GM13977 (cell line): ENCODE results near the gene SERPINB2.

Experiments
- DNase-seq: peaks from one replicate; pipeline ENCODE4 v3.0.0; 2012; ENCODE audit warnings: low spot score
- in situ Hi-C: fragments of 300-500 bp; cut with MboI; formaldehyde crosslinking; loops from one replicate; pipeline ENCODE4 v1.12.0; 2022; ENCODE audit warnings: low sequenced_read_pairs, low pct_unique_long_range_greater_than_20kb, mixed read lengths, inconsistent platforms; ENCODE audit not compliant: unreplicated experiment
- TF ChIP-seq, protein P1 (sequence below): IDR thresholded peaks from 2 replicates; pipeline ENCODE4 v1.5.1; 2012; ENCODE audit warnings: mild to moderate bottlenecking, control low read depth; ENCODE audit not compliant: insufficient read depth; ENCODE audit errors: extremely low read depth, missing control alignments

SERPINB2 gene

GRCh38 chr18:63858456-63858855 is 29.0 kb upstream of the SERPINB2 start:
- TF ChIP-seq, protein P1, sequence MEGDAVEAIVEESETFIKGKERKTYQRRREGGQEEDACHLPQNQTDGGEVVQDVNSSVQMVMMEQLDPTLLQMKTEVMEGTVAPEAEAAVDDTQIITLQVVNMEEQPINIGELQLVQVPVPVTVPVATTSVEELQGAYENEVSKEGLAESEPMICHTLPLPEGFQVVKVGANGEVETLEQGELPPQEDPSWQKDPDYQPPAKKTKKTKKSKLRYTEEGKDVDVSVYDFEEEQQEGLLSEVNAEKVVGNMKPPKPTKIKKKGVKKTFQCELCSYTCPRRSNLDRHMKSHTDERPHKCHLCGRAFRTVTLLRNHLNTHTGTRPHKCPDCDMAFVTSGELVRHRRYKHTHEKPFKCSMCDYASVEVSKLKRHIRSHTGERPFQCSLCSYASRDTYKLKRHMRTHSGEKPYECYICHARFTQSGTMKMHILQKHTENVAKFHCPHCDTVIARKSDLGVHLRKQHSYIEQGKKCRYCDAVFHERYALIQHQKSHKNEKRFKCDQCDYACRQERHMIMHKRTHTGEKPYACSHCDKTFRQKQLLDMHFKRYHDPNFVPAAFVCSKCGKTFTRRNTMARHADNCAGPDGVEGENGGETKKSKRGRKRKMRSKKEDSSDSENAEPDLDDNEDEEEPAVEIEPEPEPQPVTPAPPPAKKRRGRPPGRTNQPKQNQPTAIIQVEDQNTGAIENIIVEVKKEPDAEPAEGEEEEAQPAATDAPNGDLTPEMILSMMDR, result no peak
- in situ Hi-C loops, result no loop called here

DNA sequence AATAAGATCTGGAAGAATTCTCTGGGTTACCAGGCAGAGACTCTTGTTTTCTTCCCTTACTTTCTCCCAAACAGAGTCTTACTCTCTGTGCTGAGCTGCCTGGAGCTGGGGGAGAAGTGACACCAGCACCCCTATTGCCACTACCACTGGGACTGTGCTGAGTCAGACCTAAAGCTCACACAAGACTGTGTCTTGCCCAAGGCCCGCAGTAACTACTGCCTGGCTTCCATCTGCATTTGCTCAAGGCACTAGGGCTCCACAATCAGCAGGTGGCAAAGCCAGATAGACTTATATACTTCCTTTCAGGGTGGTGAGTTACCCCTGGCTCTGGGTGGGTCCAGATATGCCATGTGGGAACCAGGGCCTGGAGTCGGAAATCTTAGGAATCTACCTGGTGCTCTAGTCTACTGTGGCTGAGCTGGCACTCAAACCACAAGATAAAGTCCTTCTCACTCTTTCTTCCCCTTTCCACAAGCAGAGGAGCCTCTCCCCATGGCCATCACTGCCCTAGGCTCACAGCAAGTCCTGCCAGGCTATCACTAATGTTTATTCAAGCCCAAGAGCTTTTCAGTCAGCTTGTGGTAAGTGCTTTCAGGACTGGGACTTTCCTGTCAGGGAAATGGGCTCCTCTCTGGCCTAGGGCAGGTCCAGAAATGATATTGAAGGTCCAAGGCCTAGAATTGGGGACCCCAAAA is 27.6 kb upstream of the SERPINB2 start:
- in situ Hi-C loops, result no loop called here
- TF ChIP-seq, protein P1, result no peak
- no peak for DNase-seq

More at GRCh38 chr18:63858456-63858855, 29.0 kb upstream of the SERPINB2 start:
- no peak for DNase-seq

DNA sequence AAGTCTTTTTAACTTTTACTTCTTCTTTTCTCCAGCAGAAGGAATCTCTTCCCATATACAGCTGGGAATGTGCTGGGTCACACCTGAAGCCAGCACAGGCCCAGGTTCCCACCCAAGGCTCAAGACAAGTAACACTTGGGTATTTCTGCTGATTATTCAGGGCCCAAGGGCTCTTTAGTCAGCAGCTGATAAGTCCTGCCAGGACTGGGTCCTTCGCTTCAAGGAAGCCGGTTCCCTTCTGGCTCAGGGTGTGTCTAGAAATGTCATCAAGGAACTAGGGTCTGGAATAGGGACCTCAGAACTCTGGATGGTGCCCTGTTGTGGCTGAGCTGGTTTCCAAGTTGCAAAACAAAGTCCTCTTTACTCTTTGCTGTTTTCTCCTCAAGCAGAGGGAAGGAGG is 27.0 kb upstream of the SERPINB2 start:
- TF ChIP-seq, protein P1, result no peak
- in situ Hi-C loops, result no loop called here
- no peak for DNase-seq

- DNase-seq, result no peak
- TF ChIP-seq, protein P1, result no peak
- in situ Hi-C loops, result no loop called here
Measured at GRCh38 chr18:63867368-63868125, 20.0 kb upstream of the SERPINB2 start.

DNA sequence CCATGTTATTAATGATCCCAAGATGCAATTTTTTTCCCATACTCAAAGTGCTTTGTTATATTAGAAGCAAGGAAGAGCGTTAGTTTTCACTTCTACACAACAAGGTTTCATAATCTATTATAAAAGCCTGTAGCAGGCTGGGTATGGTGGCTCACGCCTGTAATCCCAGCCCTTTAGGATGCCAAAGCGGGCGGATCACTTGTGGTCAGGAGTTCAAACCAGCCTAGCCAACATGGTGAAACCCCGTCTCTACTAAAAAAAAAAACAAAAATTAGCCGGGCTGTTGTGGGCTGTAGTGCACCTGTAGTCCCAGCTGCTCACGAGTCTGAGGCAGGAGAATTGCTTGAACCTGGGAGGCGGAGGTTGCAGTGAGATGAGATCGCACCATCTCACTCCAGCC is 19.0 kb upstream of the SERPINB2 start:
- TF ChIP-seq, protein P1, result no peak
- in situ Hi-C loops, result no loop called here
- DNase-seq, result no peak

- TF ChIP-seq, protein P1, result no peak
- in situ Hi-C loops, result no loop called here
- no peak for DNase-seq
Measured at GRCh38 chr18:63869374-63869773, 18.1 kb upstream of the SERPINB2 start.
